ENCODE results near the gene FGGY. TPM values are rescaled to one million over a fixed set of nuclear protein-coding genes. Genes with fewer than 3 reads are reported as not detected.
A peak's percentile ranks its signal among the peaks of the same experiment; 100 is the strongest.

Gene FGGY
- total and polyA plus RNA-seq, 3 experiments from 2014 or later, result 5.3 to 7.9 (median 6.6) TPM

DNA sequence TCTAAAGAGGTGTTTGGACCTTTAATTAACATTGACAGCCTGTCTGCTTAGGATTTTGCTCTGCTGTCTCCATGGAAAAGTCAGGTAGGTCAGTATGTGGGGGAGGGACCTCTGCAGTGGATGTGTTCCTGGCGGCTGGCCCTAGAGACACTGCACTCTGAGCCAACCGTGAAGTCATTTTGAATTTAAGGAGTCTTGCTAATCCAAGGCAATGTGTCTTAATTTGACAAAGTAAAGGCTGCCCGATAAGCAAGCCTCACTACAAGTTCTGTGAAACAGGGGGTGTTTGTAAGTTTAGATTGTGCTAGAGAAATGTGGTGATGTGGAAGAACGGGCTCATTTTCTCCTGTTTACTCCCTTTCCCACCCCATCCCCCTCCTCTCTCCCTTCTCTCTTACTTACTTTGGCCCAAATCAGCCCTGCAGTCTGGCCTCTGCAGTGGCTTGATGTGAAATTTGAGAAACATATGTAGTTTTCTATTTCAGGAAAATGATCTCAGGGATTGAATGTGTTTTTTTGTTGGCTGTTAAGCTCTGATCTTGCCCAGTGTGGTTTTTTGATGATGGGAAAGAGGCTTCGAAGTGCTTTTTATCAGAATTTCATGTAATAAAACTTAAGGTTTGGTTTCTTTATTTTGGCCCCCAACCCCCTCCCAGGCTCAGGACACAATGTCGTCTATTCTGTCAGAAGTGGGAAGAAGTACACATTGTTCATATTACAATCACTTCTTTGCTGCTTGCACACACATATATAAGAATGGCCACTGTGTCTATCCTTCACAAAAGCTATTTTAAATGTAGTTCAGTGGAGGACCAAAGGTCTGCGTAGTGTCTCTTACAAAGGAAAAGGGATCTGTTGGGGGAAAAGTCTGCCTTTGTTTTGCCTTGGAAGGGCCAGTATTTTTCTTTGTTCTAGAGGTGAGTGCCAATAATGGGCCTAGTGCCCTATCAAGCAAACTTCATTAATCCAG lies 96.6 kb downstream of the FGGY start:
- Histone ChIP-seq H3K4me1 (ENCODE audit: insufficient read depth, low read length) (no peaks in the 10 kb centered on the region), H3K4me3 (ENCODE audit: low read length) (no peak overlapping the region), H3K27me3 (ENCODE audit: insufficient read depth, low read length, poor library complexity, severe bottlenecking) (no peaks in the 10 kb centered on the region), H3K36me3 (ENCODE audit: insufficient read depth, low read length) (no peaks in the 10 kb centered on the region), H3K9me3 (ENCODE audit: low read length) (no peaks in the 10 kb centered on the region), H3K27ac (ENCODE audit: low read depth, low read length) (peak overlapping the region; percentile 39)
- POLR2A ChIA-PET, result interaction anchor here (0.6 kb wide), 1 partner anchor 850 kb away, joined by 4 read pairs; no protein-coding TSS in a partner anchor
- Mint-ChIP-seq H3K9me3 (no peaks in the 10 kb centered on the region), H3K27ac (peak overlapping the region in 1 of 8 donors; percentile 18), H3K4me3 (no peak overlapping the region), H3K4me1 (peaks cover 0 to 6% (median 5%) of the 10 kb centered on the region in 3 donors), H3K27me3 (peaks cover 0 to 1% of the 10 kb centered on the region in 2 donors), H3K36me3 (peaks cover 0 to 4% (median 0%) of the 10 kb centered on the region in 3 donors)
- CTCF ChIA-PET, result no interaction called here
- no peak for DNase-seq

DNA sequence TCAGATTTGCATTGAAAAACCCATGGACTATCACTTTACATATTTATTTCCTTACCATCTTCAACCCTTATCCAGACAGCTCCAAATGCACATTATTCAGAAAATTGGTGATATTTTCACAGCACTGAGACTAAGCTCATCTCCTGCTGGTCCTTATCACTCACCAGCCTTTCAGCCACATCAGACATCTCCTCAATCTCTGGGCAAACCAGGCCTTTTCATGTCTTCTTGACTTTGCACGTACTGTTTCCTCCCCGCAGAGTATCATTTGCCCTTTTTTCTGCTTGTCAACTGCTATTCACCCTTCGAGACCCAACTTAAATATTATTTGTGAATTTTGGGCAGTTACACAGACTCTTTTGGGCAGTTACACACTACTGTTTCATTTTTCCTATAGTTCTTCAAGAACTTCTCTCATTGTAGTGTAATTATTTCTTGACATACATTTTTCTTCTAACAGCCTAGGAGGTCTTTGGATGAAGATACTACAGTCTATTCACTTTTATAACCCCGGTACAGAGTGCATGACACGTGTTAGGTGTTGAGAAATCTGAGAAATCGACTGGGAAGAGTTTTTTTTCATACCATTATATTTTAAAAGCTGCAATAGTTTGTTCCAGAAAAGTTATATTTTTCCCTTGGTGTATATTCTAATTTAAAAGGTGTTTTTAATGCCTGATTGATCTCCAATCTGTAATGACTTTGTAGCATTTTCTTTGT lies 98.0 kb downstream of the FGGY start:
- Histone ChIP-seq H3K4me1 (ENCODE audit: insufficient read depth, low read length) (no peaks in the 10 kb centered on the region), H3K9me3 (ENCODE audit: low read length) (no peaks in the 10 kb centered on the region), H3K4me3 (ENCODE audit: low read length) (no peak overlapping the region), H3K27ac (ENCODE audit: low read depth, low read length) (no peak overlapping the region), H3K27me3 (ENCODE audit: insufficient read depth, low read length, poor library complexity, severe bottlenecking) (no peaks in the 10 kb centered on the region), H3K36me3 (ENCODE audit: insufficient read depth, low read length) (no peaks in the 10 kb centered on the region)
- POLR2A ChIA-PET, result no interaction called here
- Mint-ChIP-seq H3K4me1 (peaks cover 0 to 6% (median 5%) of the 10 kb centered on the region in 3 donors), H3K4me3 (no peak overlapping the region), H3K9me3 (no peaks in the 10 kb centered on the region), H3K27ac (no peak overlapping the region), H3K27me3 (peaks cover 0 to 1% of the 10 kb centered on the region in 2 donors), H3K36me3 (peaks cover 0 to 4% (median 0%) of the 10 kb centered on the region in 3 donors)
- CTCF ChIA-PET, result no interaction called here
- DNase-seq, result no peak

DNA sequence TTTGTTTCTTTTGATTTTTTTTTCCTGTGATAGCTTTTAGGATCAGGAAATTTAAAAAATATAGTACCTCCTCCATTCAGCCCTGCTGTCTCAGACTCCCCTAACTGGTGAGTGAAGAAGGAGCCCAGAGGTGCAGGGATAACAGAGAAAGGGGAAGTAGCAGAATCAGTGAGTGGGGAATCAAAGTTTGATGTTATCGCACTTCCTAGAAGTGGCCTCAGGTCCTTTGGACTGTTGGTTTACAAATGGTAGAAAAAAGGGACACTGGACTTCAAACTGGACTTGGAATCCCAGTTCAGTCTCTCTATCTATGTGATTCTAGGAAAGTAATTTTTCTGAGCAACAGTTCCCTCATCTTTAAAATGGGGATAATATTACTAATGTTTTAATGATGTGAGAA lies 99.5 kb downstream of the FGGY start:
- ChIA-PET POLR2A (no interaction called here), CTCF (no interaction called here)
- H3K36me3 Mint-ChIP-seq, result peaks cover 0 to 4% (median 0%) of the 10 kb centered on the region in 3 donors
- no peak overlapping the region for H3K4me3 ChIP-seq (ENCODE audit: low read length)
- no peak overlapping the region for H3K27ac Mint-ChIP-seq
- DNase-seq, result no peak
- no peak overlapping the region for H3K4me3 Mint-ChIP-seq
- no peaks in the 10 kb centered on the region for H3K27me3 Mint-ChIP-seq
- H3K4me1 ChIP-seq (ENCODE audit: insufficient read depth, low read length), result no peaks in the 10 kb centered on the region
- no peaks in the 10 kb centered on the region for H3K9me3 Mint-ChIP-seq
- H3K4me1 Mint-ChIP-seq, result no peaks in the 10 kb centered on the region
- H3K27me3 ChIP-seq (ENCODE audit: insufficient read depth, low read length, poor library complexity, severe bottlenecking), result no peaks in the 10 kb centered on the region
- H3K36me3 ChIP-seq (ENCODE audit: insufficient read depth, low read length), result no peaks in the 10 kb centered on the region
- H3K27ac ChIP-seq (ENCODE audit: low read depth, low read length), result no peak overlapping the region
- H3K9me3 ChIP-seq (ENCODE audit: low read length), result no peaks in the 10 kb centered on the region

DNA sequence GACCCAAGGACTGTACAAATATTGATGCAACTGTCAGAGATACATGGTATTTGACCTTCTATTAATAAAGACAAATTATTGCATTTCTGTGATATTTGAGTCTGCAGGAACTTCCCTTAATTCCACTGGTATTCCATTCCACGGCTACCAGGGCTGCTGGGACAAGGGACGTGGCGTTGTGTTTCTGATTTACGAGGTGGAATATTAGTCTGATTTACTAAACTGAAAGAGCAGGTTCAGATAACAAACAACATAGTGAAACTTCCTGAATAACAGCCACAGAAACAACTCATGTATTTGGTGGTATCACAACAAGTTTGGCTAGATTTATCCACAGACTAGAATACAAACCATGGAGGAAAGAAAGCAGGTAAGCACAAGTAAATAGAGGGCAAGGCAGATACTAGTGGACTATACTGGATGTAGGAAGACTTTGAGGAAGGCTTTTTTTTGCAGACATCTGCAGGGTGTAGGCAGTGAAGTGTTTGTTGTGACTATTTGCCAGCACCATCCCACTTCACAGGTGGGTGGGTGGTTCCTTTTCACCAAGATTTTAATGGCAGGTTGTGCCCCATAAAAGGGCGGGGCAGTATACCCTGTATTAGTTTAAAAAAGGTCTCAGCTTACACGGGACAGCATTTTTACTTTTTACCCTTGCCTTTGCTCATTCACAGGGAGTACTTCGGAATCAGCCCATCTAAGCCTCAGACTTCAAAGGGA lies 100.4 kb downstream of the FGGY start:
- no peak for DNase-seq
- ChIA-PET POLR2A (no interaction called here), CTCF (no interaction called here)
- H3K9me3 Mint-ChIP-seq, result no peaks in the 10 kb centered on the region
- H3K4me1 ChIP-seq (ENCODE audit: insufficient read depth, low read length), result no peaks in the 10 kb centered on the region
- no peak overlapping the region for H3K4me3 Mint-ChIP-seq
- H3K4me1 Mint-ChIP-seq, result no peaks in the 10 kb centered on the region
- no peak overlapping the region for H3K27ac Mint-ChIP-seq
- H3K9me3 ChIP-seq (ENCODE audit: low read length), result no peaks in the 10 kb centered on the region
- H3K36me3 ChIP-seq (ENCODE audit: insufficient read depth, low read length), result no peaks in the 10 kb centered on the region
- no peaks in the 10 kb centered on the region for H3K27me3 ChIP-seq (ENCODE audit: insufficient read depth, low read length, poor library complexity, severe bottlenecking)
- H3K36me3 Mint-ChIP-seq, result peaks cover 0 to 4% (median 0%) of the 10 kb centered on the region in 3 donors
- no peaks in the 10 kb centered on the region for H3K27me3 Mint-ChIP-seq
- no peak overlapping the region for H3K27ac ChIP-seq (ENCODE audit: low read depth, low read length)
- H3K4me3 ChIP-seq (ENCODE audit: low read length), result no peak overlapping the region

DNA sequence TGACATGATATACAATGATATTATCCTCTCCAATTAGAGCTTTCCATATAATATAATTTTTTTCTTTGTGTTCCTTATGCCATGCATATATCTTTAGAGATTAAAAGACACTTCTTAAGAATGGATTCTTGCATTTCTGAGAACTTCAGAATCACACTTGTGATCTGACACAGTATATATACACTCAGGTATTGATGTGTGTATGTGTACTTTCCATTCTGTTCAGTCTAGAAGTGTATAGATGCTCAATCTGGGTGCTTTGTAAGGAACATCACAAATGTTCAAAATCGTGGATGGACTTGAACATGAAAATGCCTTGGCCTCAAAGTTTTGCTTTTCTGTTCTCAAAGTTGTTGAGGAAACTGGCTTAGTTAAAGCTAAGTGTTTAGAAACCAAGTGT lies 102.7 kb downstream of the FGGY start:
- H3K4me3 Mint-ChIP-seq, result no peak overlapping the region
- Histone ChIP-seq H3K4me3 (ENCODE audit: low read length) (no peak overlapping the region), H3K36me3 (ENCODE audit: insufficient read depth, low read length) (no peaks in the 10 kb centered on the region), H3K4me1 (ENCODE audit: insufficient read depth, low read length) (no peaks in the 10 kb centered on the region), H3K27me3 (ENCODE audit: insufficient read depth, low read length, poor library complexity, severe bottlenecking) (no peaks in the 10 kb centered on the region), H3K9me3 (ENCODE audit: low read length) (no peaks in the 10 kb centered on the region), H3K27ac (ENCODE audit: low read depth, low read length) (no peak overlapping the region)
- POLR2A ChIA-PET, result no interaction called here
- DNase-seq, result no peak
- H3K27ac Mint-ChIP-seq, result no peak overlapping the region
- peaks cover 0 to 4% (median 1%) of the 10 kb centered on the region in 3 donors for H3K36me3 Mint-ChIP-seq
- H3K27me3 Mint-ChIP-seq, result no peaks in the 10 kb centered on the region
- no peaks in the 10 kb centered on the region for H3K9me3 Mint-ChIP-seq
- CTCF ChIA-PET, result no interaction called here
- H3K4me1 Mint-ChIP-seq, result no peaks in the 10 kb centered on the region

DNA sequence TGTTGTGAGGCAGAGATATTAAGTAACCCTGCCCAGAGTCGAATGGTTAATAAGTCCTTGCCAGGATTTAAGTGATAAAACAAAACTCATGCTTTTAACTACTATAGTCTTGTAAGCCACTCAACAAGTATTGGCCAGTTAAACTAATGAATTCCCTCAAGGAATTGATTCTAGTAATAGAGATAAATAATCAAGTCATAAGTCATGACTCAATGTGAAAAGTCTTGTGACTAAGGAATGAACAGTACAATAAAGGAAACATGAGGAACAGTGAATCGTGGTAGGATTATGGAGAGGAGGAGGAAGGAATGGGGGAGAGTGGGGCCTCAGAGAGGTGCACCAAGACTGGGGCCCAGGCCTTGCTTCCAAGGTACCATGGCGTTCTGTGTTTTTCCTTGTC lies 104.7 kb downstream of the FGGY start:
- Mint-ChIP-seq H3K27ac (no peak overlapping the region), H3K4me3 (no peak overlapping the region), H3K27me3 (no peaks in the 10 kb centered on the region), H3K36me3 (peaks cover 0 to 4% (median 1%) of the 10 kb centered on the region in 3 donors), H3K4me1 (no peaks in the 10 kb centered on the region), H3K9me3 (no peaks in the 10 kb centered on the region)
- no peaks in the 10 kb centered on the region for H3K27me3 ChIP-seq (ENCODE audit: insufficient read depth, low read length, poor library complexity, severe bottlenecking)
- H3K27ac ChIP-seq (ENCODE audit: low read depth, low read length), result no peak overlapping the region
- ChIA-PET CTCF (no interaction called here), POLR2A (no interaction called here)
- no peak overlapping the region for H3K4me3 ChIP-seq (ENCODE audit: low read length)
- no peak for DNase-seq
- no peaks in the 10 kb centered on the region for H3K4me1 ChIP-seq (ENCODE audit: insufficient read depth, low read length)
- no peaks in the 10 kb centered on the region for H3K9me3 ChIP-seq (ENCODE audit: low read length)
- H3K36me3 ChIP-seq (ENCODE audit: insufficient read depth, low read length), result no peaks in the 10 kb centered on the region

DNA sequence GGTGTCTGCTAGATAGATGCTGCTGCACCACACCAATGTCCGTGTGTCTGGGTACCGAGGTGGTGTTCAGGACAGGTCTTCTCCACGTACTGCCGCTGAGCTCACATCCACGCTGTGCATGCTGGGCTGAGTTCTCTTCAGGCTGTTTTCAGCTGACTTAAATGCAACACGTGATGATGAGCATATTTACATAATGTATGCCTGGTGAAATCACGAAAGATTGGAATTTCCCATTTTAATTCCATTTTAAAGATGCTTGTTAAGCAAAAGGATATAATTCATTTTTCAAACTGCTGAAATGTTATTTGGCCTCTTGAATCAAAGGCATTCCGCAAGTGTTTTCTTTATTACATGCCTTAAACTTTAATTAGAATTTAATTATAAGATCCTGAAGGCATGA lies 107.9 kb downstream of the FGGY start:
- no peaks in the 10 kb centered on the region for H3K9me3 ChIP-seq (ENCODE audit: low read length)
- H3K27me3 ChIP-seq (ENCODE audit: insufficient read depth, low read length, poor library complexity, severe bottlenecking), result no peaks in the 10 kb centered on the region
- no peak overlapping the region for H3K27ac Mint-ChIP-seq
- H3K4me3 Mint-ChIP-seq, result no peak overlapping the region
- H3K4me3 ChIP-seq (ENCODE audit: low read length), result no peak overlapping the region
- H3K9me3 Mint-ChIP-seq, result no peaks in the 10 kb centered on the region
- POLR2A ChIA-PET, result no interaction called here
- CTCF ChIA-PET, result no interaction called here
- H3K27me3 Mint-ChIP-seq, result no peaks in the 10 kb centered on the region
- no peaks in the 10 kb centered on the region for H3K4me1 ChIP-seq (ENCODE audit: insufficient read depth, low read length)
- peaks cover 0 to 1% (median 0%) of the 10 kb centered on the region in 3 donors for H3K36me3 Mint-ChIP-seq
- H3K36me3 ChIP-seq (ENCODE audit: insufficient read depth, low read length), result no peaks in the 10 kb centered on the region
- H3K4me1 Mint-ChIP-seq, result peaks cover 0 to 2% (median 0%) of the 10 kb centered on the region in 3 donors
- DNase-seq, result no peak
- no peak overlapping the region for H3K27ac ChIP-seq (ENCODE audit: low read depth, low read length)
